ENCODE results near the gene EID3. TPM values are rescaled to one million over a fixed set of nuclear protein-coding genes. Genes with fewer than 3 reads are reported as not detected.

The EID3 gene
- total and polyA plus RNA-seq, 4 donors, result 0.89 to 16.6 (median 4.5) TPM

DNA sequence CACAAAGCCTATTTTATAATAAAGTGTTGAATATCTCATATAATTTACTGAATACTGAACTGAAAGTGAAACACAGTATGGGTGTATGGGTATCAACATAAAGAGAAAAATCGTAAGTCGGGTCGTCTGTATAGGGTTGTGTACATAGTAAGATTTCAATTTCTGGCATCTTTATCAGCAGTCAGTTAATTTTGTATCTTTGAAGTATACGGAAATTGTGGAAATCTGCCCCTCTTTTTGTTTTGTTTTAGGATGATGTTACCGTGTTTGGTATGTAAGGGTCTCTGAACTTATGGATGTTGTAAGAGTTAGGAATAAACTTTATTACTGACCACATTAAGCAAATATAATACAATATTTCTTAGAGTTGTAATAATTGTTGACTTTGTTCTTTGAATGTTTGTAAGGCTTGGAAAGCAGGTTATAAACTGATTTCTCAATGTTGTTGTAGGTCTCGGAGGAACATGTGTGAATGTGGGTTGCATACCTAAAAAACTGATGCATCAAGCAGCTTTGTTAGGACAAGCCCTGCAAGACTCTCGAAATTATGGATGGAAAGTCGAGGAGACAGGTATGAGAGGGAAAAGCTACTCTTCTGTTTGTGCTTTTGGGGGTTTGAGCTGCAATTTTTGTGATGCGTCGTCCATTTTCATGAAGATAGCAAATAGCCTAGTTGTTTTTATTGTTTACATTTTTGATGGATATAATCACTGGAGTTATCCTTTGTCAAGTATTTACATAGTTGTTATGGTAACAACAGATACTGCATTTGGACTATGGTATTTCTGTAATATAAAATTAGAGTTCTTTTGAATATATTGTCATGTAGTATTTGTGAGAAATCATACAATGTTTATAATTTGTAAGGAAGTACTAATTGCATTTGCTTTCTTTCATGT, 12.0 kb downstream of the EID3 start:
- H3K9me3 ChIP-seq (ENCODE audit: control insufficient read depth in 4 of 4, insufficient read depth in 3 of 4, low read length in 3 of 4), result no peaks in the 10 kb centered on the region
- no peak overlapping the region for H3K27ac ChIP-seq (ENCODE audit: low read depth in 1 of 2, low read length in 1 of 2)
- TF ChIP-seq, protein P1, sequence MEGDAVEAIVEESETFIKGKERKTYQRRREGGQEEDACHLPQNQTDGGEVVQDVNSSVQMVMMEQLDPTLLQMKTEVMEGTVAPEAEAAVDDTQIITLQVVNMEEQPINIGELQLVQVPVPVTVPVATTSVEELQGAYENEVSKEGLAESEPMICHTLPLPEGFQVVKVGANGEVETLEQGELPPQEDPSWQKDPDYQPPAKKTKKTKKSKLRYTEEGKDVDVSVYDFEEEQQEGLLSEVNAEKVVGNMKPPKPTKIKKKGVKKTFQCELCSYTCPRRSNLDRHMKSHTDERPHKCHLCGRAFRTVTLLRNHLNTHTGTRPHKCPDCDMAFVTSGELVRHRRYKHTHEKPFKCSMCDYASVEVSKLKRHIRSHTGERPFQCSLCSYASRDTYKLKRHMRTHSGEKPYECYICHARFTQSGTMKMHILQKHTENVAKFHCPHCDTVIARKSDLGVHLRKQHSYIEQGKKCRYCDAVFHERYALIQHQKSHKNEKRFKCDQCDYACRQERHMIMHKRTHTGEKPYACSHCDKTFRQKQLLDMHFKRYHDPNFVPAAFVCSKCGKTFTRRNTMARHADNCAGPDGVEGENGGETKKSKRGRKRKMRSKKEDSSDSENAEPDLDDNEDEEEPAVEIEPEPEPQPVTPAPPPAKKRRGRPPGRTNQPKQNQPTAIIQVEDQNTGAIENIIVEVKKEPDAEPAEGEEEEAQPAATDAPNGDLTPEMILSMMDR (IDR thresholded peaks at IDR 0.05; ENCODE audit: control extremely low read depth, extremely low read depth), result no peak
- ATAC-seq (ENCODE audit: insufficient read depth, low FRiP score), result no peak
- no peaks in the 10 kb centered on the region for H3K27me3 ChIP-seq (ENCODE audit: control insufficient read depth in 3 of 3, insufficient read depth in 3 of 3, low read length in 2 of 3)
- H3K4me3 ChIP-seq, result no peak overlapping the region
- peak overlapping the region in 1 of 2 donors; percentile 26 for H3K9ac ChIP-seq (ENCODE audit: insufficient read depth in 1 of 2, low read length in 2 of 2)
- peaks cover 0 to 3% (median 0%) of the 10 kb centered on the region in 5 donors for H3K4me1 ChIP-seq (ENCODE audit: control insufficient read depth in 5 of 5, insufficient read depth in 5 of 5, low read length in 5 of 5)
- DNase-seq, result peak in 2 of 3 donors; percentile 27 to 44
- H3K36me3 ChIP-seq (ENCODE audit: control insufficient read depth in 4 of 4, insufficient read depth in 4 of 4, low read length in 4 of 4), result peaks cover 27 to 47% (median 31%) of the 10 kb centered on the region in 4 donors
- WGBS, 2 donors, result 80 to 83% methylated on average over 10 of the region's 10 CpGs

DNA sequence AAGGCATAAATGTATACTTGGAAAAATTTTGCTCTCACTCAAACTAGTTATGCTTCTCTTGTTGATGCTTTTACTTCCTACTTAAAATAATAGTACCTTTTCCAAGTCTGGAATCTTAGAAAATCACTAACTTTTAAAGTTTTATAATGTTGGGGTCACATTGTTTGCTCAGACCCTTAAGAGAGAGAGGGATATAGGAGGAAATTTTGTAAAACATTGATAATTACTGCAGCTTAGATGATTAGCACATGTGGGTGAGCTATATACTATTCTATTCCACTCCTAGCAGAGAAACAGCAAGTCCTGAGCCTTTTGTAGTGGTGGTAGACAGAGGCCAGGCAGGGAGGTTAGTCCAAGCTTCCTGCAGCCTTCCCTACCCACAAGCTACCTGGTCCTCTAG, 13.4 kb downstream of the EID3 start:
- Histone ChIP-seq H3K4me3 (no peak overlapping the region), H3K27ac (ENCODE audit: low read depth in 1 of 2, low read length in 1 of 2) (no peak overlapping the region), H3K27me3 (ENCODE audit: control insufficient read depth in 3 of 3, insufficient read depth in 3 of 3, low read length in 2 of 3) (no peaks in the 10 kb centered on the region), H3K9me3 (ENCODE audit: control insufficient read depth in 4 of 4, insufficient read depth in 3 of 4, low read length in 3 of 4) (no peaks in the 10 kb centered on the region), H3K9ac (ENCODE audit: insufficient read depth in 1 of 2, low read length in 2 of 2) (no peak overlapping the region), H3K4me1 (ENCODE audit: control insufficient read depth in 5 of 5, insufficient read depth in 5 of 5, low read length in 5 of 5) (peaks cover 0 to 3% (median 0%) of the 10 kb centered on the region in 5 donors), H3K36me3 (ENCODE audit: control insufficient read depth in 4 of 4, insufficient read depth in 4 of 4, low read length in 4 of 4) (peaks cover 29 to 50% (median 40%) of the 10 kb centered on the region in 4 donors)
- TF ChIP-seq, protein P1 (IDR thresholded peaks at IDR 0.05; ENCODE audit: control extremely low read depth, extremely low read depth), result no peak
- DNase-seq (no peak), ATAC-seq (ENCODE audit: insufficient read depth, low FRiP score) (no peak)

DNA sequence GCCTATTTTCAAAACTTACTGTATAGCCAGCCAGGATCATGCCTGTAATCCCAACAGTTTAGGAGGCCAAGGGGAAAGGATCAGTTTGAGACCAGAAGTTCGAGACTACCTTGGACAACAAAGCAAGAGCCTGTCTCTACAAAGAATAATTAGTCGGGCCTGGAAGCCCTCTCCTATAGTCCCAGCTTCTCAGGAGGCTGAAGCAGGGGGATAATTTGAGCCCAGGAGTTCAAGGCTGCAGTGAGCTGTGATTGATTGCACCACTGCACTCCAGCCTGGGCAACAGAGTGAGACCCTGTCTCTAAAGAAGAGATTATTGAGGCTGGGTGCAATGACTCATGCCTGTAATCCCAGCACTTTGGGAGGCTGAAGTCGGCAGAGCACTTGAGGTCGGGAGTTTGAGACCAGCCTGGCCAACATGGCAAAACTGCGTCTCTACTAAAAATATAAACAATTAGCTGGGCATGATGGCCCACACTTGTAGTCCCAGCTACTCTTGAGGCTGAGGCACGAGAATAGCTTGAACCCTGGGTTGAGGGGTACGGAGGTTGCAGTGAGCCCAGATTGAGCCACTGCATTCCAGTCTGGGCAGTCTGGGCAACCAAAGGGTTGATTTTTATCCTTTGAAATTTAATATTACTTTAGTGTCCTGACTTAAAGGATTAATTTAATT, 14.1 kb downstream of the EID3 start:
- Histone ChIP-seq H3K4me1 (ENCODE audit: control insufficient read depth in 5 of 5, insufficient read depth in 5 of 5, low read length in 5 of 5) (peaks cover 0 to 3% (median 0%) of the 10 kb centered on the region in 5 donors), H3K9me3 (ENCODE audit: control insufficient read depth in 4 of 4, insufficient read depth in 3 of 4, low read length in 3 of 4) (no peaks in the 10 kb centered on the region), H3K27ac (ENCODE audit: low read depth in 1 of 2, low read length in 1 of 2) (no peak overlapping the region), H3K36me3 (ENCODE audit: control insufficient read depth in 4 of 4, insufficient read depth in 4 of 4, low read length in 4 of 4) (peaks cover 29 to 46% (median 38%) of the 10 kb centered on the region in 4 donors), H3K27me3 (ENCODE audit: control insufficient read depth in 3 of 3, insufficient read depth in 3 of 3, low read length in 2 of 3) (no peaks in the 10 kb centered on the region), H3K9ac (ENCODE audit: insufficient read depth in 1 of 2, low read length in 2 of 2) (no peak overlapping the region), H3K4me3 (no peak overlapping the region)
- DNase-seq, result no peak
- no peak for ATAC-seq (ENCODE audit: insufficient read depth, low FRiP score)
- TF ChIP-seq, protein P1 (IDR thresholded peaks at IDR 0.05; ENCODE audit: control extremely low read depth, extremely low read depth), result no peak
- 97 to 98% methylated on average over 7 of the region's 7 CpGs for WGBS, 2 donors

Measured in lung (tissue), 12 donors.